ENCODE measurements around the gene SETBP1. TPM values are rescaled to one million over a fixed set of nuclear protein-coding genes. Genes with fewer than 3 reads are reported as not detected.

The SETBP1 gene
- total and polyA plus RNA-seq, 9 of the 15 experiments (the other 6 are each of a cell fraction or from before 2014, with no cell fraction given), result under 0.01 to 0.13 (median 0.04) TPM

DNA sequence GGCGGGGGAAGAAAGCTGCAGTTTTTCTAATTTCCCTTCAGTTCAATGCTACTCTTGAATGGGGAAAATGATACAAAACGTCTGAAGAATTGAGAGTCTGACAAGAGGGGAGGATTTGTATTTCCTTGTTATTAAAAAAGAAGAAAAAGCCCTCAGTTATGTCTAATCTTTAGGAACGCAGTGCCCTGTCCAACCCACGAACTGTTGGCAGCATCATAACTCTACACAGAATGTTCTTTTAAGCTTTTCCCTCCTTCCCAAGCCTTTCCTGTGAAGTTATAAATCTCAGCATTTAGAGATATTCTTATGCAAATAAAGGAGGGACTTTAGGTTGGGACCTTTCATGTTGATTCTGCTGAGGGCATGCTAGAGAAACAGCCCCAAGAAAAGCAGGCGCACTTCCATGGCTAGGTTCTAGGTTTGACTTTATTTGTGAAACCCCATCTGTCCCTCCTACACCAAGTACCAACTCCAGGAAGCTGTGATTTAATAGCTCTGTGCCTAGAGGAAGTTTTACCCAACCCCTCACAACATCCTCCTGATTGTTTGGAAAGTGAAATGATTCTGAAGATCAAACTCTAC is 288.6 kb downstream of the SETBP1 start:
- Histone ChIP-seq H3K4me1 (replicated peaks in 1 of 2; ENCODE audit: control insufficient read depth in 2 of 2, insufficient read depth in 2 of 2, low read length in 2 of 2) (no peaks in the 10 kb centered on the region), H3K27me3 (ENCODE audit: control insufficient read depth in 2 of 2, insufficient read depth in 2 of 2, low read length in 2 of 2) (no peaks in the 10 kb centered on the region), H2AFZ (ENCODE audit: low read depth, low read length) (no peak overlapping the region), H3K27ac (ENCODE audit: extremely low read depth, low read depth, low read length) (no peak overlapping the region), H3K79me2 (ENCODE audit: control insufficient read depth, insufficient read depth, low read length) (no peaks in the 10 kb centered on the region), H3K9me1 (ENCODE audit: control insufficient read depth, insufficient read depth, low read length) (no peaks in the 10 kb centered on the region), H3K9ac (ENCODE audit: insufficient read depth in 1 of 2, low read depth in 2 of 2, low read length in 2 of 2) (no peak overlapping the region), H3K36me3 (ENCODE audit: control insufficient read depth, insufficient read depth, low read length) (no peaks in the 10 kb centered on the region), H3K4me3 (no peak overlapping the region), H4K20me1 (replicated peaks; ENCODE audit: control insufficient read depth, insufficient read depth, low read length) (no peaks in the 10 kb centered on the region), H3K4me2 (ENCODE audit: insufficient read depth, low read length) (no peak overlapping the region), H3K9me3 (replicated peaks; ENCODE audit: control insufficient read depth, insufficient read depth, low read depth, low read length) (no peaks in the 10 kb centered on the region)
- FAIRE-seq (no peak), ATAC-seq (no peak), DNase-seq (ENCODE audit: extremely low read depth in 1 of 4, low spot score in 3 of 4) (no peak)
- POLR2A ChIA-PET, result no interaction called here
- CTCF ChIA-PET (ENCODE audit: low intra/inter-chr PET ratio), result no interaction called here
- WGBS (ENCODE audit: insufficient coverage, low coverage, missing lambda C conversion rate), result 0% methylated on average over 5 of the region's 5 CpGs
- no peak for TF ChIP-seq NUFIP1 (IDR thresholded peaks at IDR 0.05; ENCODE audit: partially characterized antibody)
- no peak for TF ChIP-seq BCL6 (CRISPR knock-in tag; IDR thresholded peaks at IDR 0.05)
- no peak for TF ChIP-seq EP400 (IDR thresholded peaks at IDR 0.05)
- TF ChIP-seq TAF1 (IDR thresholded peaks at IDR 0.05; ENCODE audit: control insufficient read depth, extremely low read depth, insufficient read depth, low read length, severe bottlenecking), result no peak
- TF ChIP-seq IFI16 (CRISPR knock-in tag; IDR thresholded peaks at IDR 0.05), result no peak
- BruUV-seq (replicated peaks), result no TSS peak
- intact Hi-C loops (cut with micrococcal nuclease) (no loop called here), in situ Hi-C loops (cut with MboI) (no loop called here)

DNA sequence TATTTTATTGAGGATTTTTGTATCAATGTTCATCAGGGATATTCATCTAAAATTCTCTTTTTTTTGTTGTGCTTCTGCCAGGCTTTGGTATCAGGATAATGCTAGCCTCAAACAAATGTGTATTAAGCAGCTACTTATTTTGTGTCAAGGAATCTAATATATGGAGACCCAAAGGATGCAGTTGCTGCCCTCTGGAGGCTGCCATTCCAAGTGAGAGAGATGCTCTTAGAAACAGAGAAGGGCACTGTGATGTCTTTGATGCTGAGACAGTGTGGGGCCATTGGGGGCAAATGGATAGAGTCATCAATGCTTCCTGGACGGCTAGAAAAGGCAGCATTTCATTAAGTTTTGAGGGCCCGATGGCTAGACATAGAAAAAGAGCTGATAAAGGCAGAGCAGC is 292.6 kb downstream of the SETBP1 start:
- no peaks in the 10 kb centered on the region for H3K79me2 ChIP-seq (ENCODE audit: control insufficient read depth, insufficient read depth, low read length)
- intact Hi-C loops (cut with micrococcal nuclease), result no loop called here
- H4K20me1 ChIP-seq (replicated peaks; ENCODE audit: control insufficient read depth, insufficient read depth, low read length), result no peaks in the 10 kb centered on the region
- DNase-seq (ENCODE audit: extremely low read depth in 1 of 4, low spot score in 3 of 4) (no peak), ATAC-seq (no peak), FAIRE-seq (no peak)
- ChIA-PET CTCF (ENCODE audit: low intra/inter-chr PET ratio) (no interaction called here), POLR2A (no interaction called here)
- no peaks in the 10 kb centered on the region for H3K4me1 ChIP-seq (replicated peaks in 1 of 2; ENCODE audit: control insufficient read depth in 2 of 2, insufficient read depth in 2 of 2, low read length in 2 of 2)
- no peak overlapping the region for H3K4me3 ChIP-seq
- no peak overlapping the region for H2AFZ ChIP-seq (ENCODE audit: low read depth, low read length)
- no TSS peak for BruUV-seq (replicated peaks)
- H3K27ac ChIP-seq (ENCODE audit: extremely low read depth, low read depth, low read length), result no peak overlapping the region
- no peak overlapping the region for H3K4me2 ChIP-seq (ENCODE audit: insufficient read depth, low read length)
- H3K9me3 ChIP-seq (replicated peaks; ENCODE audit: control insufficient read depth, insufficient read depth, low read depth, low read length), result no peaks in the 10 kb centered on the region
- no peaks in the 10 kb centered on the region for H3K36me3 ChIP-seq (ENCODE audit: control insufficient read depth, insufficient read depth, low read length)
- WGBS (ENCODE audit: insufficient coverage, low coverage, missing lambda C conversion rate), result 0% methylated on average over 2 of the region's 2 CpGs
- H3K27me3 ChIP-seq (ENCODE audit: control insufficient read depth in 2 of 2, insufficient read depth in 2 of 2, low read length in 2 of 2), result peaks cover 0 to 5% of the 10 kb centered on the region in 2 experiments; a peak in 1 of 5 replicates
- H3K9me1 ChIP-seq (ENCODE audit: control insufficient read depth, insufficient read depth, low read length), result no peaks in the 10 kb centered on the region
- H3K9ac ChIP-seq (ENCODE audit: insufficient read depth in 1 of 2, low read depth in 2 of 2, low read length in 2 of 2), result no peak overlapping the region
- in situ Hi-C loops (cut with MboI), result no loop called here
- TF ChIP-seq RBM34 (IDR thresholded peaks at IDR 0.05; ENCODE audit: borderline replicate concordance, insufficient read depth, low read length) (no peak), CHD2 (IDR thresholded peaks at IDR 0.05; ENCODE audit: low read depth, low read length) (no peak), PCBP2 (IDR thresholded peaks at IDR 0.05; ENCODE audit: low read depth, low read length, poor library complexity, severe bottlenecking) (no peak), MTA1 (IDR thresholded peaks at IDR 0.05; ENCODE audit: borderline replicate concordance) (no peak), SMARCC2 (IDR thresholded peaks at IDR 0.05; ENCODE audit: low read depth) (no peak), XRCC4 (IDR thresholded peaks at IDR 0.05; ENCODE audit: extremely low read depth, insufficient read depth, insufficient read length) (no peak), KLF16 (IDR thresholded peaks at IDR 0.05) (no peak), NFIX (CRISPR knock-in tag; IDR thresholded peaks at IDR 0.05; ENCODE audit: low read depth) (no peak), RNF2 (IDR thresholded peaks at IDR 0.05) (no peak), ZNF431 (CRISPR knock-in tag; IDR thresholded peaks at IDR 0.05) (no peak), ZNF586 (CRISPR knock-in tag; conservative IDR thresholded peaks at IDR 0.05) (no peak), FOSL1 (tag; conservative IDR thresholded peaks at IDR 0.05) (no peak), MCM7 (IDR thresholded peaks at IDR 0.05) (no peak)
- TF ChIP-seq, protein P1, sequence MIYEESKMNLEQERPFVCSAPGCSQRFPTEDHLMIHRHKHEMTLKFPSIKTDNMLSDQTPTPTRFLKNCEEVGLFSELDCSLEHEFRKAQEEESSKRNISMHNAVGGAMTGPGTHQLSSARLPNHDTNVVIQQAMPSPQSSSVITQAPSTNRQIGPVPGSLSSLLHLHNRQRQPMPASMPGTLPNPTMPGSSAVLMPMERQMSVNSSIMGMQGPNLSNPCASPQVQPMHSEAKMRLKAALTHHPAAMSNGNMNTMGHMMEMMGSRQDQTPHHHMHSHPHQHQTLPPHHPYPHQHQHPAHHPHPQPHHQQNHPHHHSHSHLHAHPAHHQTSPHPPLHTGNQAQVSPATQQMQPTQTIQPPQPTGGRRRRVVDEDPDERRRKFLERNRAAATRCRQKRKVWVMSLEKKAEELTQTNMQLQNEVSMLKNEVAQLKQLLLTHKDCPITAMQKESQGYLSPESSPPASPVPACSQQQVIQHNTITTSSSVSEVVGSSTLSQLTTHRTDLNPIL (CRISPR knock-in tag; IDR thresholded peaks at IDR 0.05), result no peak
